Liver (tissue), 9 donors: ENCODE measurements around the gene JAKMIP2. TPM values are rescaled to one million over a fixed set of nuclear protein-coding genes. Genes with fewer than 3 reads are reported as not detected.

Experiments
- DNase-seq: peaks from one replicate; pipeline ENCODE4 v3.0.0-alpha.2; 2017; ENCODE audit warnings: low spot score
- H3K27ac ChIP-seq, 2 donors: one replicate each; pipeline ENCODE4 v1.7.0; 2013; ENCODE audit warnings: inconsistent platforms in 2 of 2, low read length in 2 of 2, control low read depth in 1 of 2, low read depth in 1 of 2, mild to moderate bottlenecking in 1 of 2
- H3K27me3 ChIP-seq, 4 donors: one replicate each; pipeline versions ENCODE4 v1.6.1 to v1.7.0; 2013; ENCODE audit warnings: low read length in 3 of 4, inconsistent platforms in 1 of 4, mild to moderate bottlenecking in 1 of 4, moderate library complexity in 1 of 4; ENCODE audit not compliant: control insufficient read depth in 4 of 4, insufficient read depth in 4 of 4
- H3K36me3 ChIP-seq, 4 donors: one replicate each; pipeline versions ENCODE4 v1.6.1 to v1.7.0; 2013; ENCODE audit warnings: low read length in 3 of 4, mild to moderate bottlenecking in 3 of 4, low read depth in 1 of 4, moderate library complexity in 1 of 4; ENCODE audit not compliant: control insufficient read depth in 4 of 4, insufficient read depth in 3 of 4
- H3K4me1 ChIP-seq, 4 donors: one replicate each; pipeline versions ENCODE4 v1.6.1 to v1.7.0; 2013; ENCODE audit warnings: low read length in 3 of 4, mild to moderate bottlenecking in 3 of 4, moderate library complexity in 1 of 4; ENCODE audit not compliant: control insufficient read depth in 4 of 4, insufficient read depth in 4 of 4
- H3K4me3 ChIP-seq, 3 donors: one replicate each; pipeline versions ENCODE4 v1.6.1 to v1.7.0; 2013; ENCODE audit warnings: low read length in 3 of 3, control low read depth in 1 of 3, low read depth in 1 of 3, mild to moderate bottlenecking in 1 of 3
- H3K9ac ChIP-seq, 2 donors: one replicate each; pipeline ENCODE4 v1.7.0; 2013; ENCODE audit warnings: low read length in 2 of 2, mild to moderate bottlenecking in 2 of 2, moderate library complexity in 2 of 2, control low read depth in 1 of 2, low read depth in 1 of 2
- H3K9me3 ChIP-seq, 4 donors: one replicate each; pipeline versions ENCODE4 v1.6.1 to v1.7.0; 2013; ENCODE audit warnings: low read length in 3 of 4; ENCODE audit not compliant: control insufficient read depth in 4 of 4
- EGR1 ChIP-seq, 2 donors: IDR thresholded peaks; 2 replicates each; pipeline ENCODE4 v1.6.1; 2016 to 2018; ENCODE audit warnings: antibody characterized with exemption in 2 of 2, low read depth in 2 of 2
- FOXA1 ChIP-seq: IDR thresholded peaks from 2 replicates; pipeline ENCODE4 v1.6.1; 2016; ENCODE audit warnings: antibody characterized with exemption
- FOXA2 ChIP-seq: IDR thresholded peaks from 2 replicates; pipeline ENCODE4 v1.6.1; 2016; ENCODE audit warnings: antibody characterized with exemption
- GABPA ChIP-seq, 2 donors: IDR thresholded peaks in 1 of 2; conservative IDR thresholded peaks in 1 of 2; 2 replicates each; pipeline ENCODE4 v1.6.1; 2016; ENCODE audit warnings: antibody characterized with exemption in 2 of 2, mild to moderate bottlenecking in 1 of 2, moderate library complexity in 1 of 2
- HNF4A ChIP-seq, 2 donors: conservative IDR thresholded peaks; 2 replicates each; pipeline ENCODE4 v1.6.1; 2016; ENCODE audit warnings: antibody characterized with exemption in 2 of 2, mild to moderate bottlenecking in 2 of 2
- HNF4G ChIP-seq: IDR thresholded peaks from 2 replicates; pipeline ENCODE4 v1.6.1; 2016; ENCODE audit warnings: antibody characterized with exemption
- NR2F2 ChIP-seq: IDR thresholded peaks from 2 replicates; pipeline ENCODE4 v1.6.1; 2016; ENCODE audit warnings: antibody characterized with exemption
- RAD21 ChIP-seq, 2 donors: IDR thresholded peaks; 2 replicates each; pipeline ENCODE4 v1.6.1; 2016; ENCODE audit warnings: antibody characterized with exemption in 2 of 2, mild to moderate bottlenecking in 2 of 2
- RXRA ChIP-seq, 2 donors: IDR thresholded peaks; 2 replicates each; pipeline ENCODE4 v1.6.1; 2017 to 2018; ENCODE audit warnings: antibody characterized with exemption in 2 of 2, mild to moderate bottlenecking in 1 of 2
- SP1 ChIP-seq: IDR thresholded peaks from 2 replicates; pipeline ENCODE4 v1.6.1; 2018; ENCODE audit warnings: antibody characterized with exemption, mild to moderate bottlenecking
- TAF1 ChIP-seq: conservative IDR thresholded peaks from 2 replicates; pipeline ENCODE4 v1.6.1; 2016; ENCODE audit warnings: antibody characterized with exemption, mild to moderate bottlenecking
- YY1 ChIP-seq: IDR thresholded peaks from 2 replicates; pipeline ENCODE4 v1.6.1; 2016; ENCODE audit warnings: antibody characterized with exemption, mild to moderate bottlenecking
- WGBS: extraction: QIAGEN DNeasy Blood & Tissue Kit; methylation state at CpG from one replicate; pipeline ENCODE4 v1.1.7; 2013; 5-methylcytosine and 5-hydroxymethylcytosine counted together
- polyA plus RNA-seq, 2 donors: library from polyadenylated mRNA; stranded (reverse) in 1 of 2; unstranded in 1 of 2; fragments of 200-250 nt in 1 of 2; fragments of >200 nt in 1 of 2; fragmentation: Nextera tagmentation in 1 of 2; extraction: Ambion mirVana in 1 of 2; gene quantifications; one replicate each; pipeline versions ENCODE4 v1.2.1 to v1.2.3, GENCODE V29; 2013 to 2015
- total RNA-seq, 2 donors: library from RNA; depleted of rRNA; stranded (reverse); fragments of >200 nt; gene quantifications; one replicate each; pipeline ENCODE4 v1.2.3, GENCODE V29; 2014
- TF ChIP-seq, protein P1 (sequence below): IDR thresholded peaks from 2 replicates; pipeline ENCODE4 v1.6.1; 2016; ENCODE audit warnings: antibody characterized with exemption, mild to moderate bottlenecking
- TF ChIP-seq, protein P2 (sequence below): IDR thresholded peaks from 2 replicates; pipeline ENCODE4 v1.6.1; 2016; ENCODE audit warnings: antibody characterized with exemption
- TF ChIP-seq, protein P3 (sequence below): IDR thresholded peaks from 2 replicates; pipeline ENCODE4 v1.6.1; 2016; ENCODE audit warnings: antibody characterized with exemption
- TF ChIP-seq, protein P4 (sequence below): fragments of 150-350 bp; IDR thresholded peaks from 2 replicates; pipeline ENCODE4 v1.5.1; 2017; ENCODE audit warnings: improper control_type of control experiment, low read depth, low read length; ENCODE audit not compliant: missing input control
- TF ChIP-seq, protein P5 (sequence below): IDR thresholded peaks from 2 replicates; pipeline ENCODE4 v1.6.1; 2016; ENCODE audit warnings: antibody characterized with exemption
- donor health status: healthy.
- donor health status: healthy.
- donor health status: healthy.
- donor health status: healthy.
- donor health status: healthy.

The JAKMIP2 gene
- total and polyA plus RNA-seq, 4 donors, result 0.06 to 0.38 (median 0.24) TPM

DNA sequence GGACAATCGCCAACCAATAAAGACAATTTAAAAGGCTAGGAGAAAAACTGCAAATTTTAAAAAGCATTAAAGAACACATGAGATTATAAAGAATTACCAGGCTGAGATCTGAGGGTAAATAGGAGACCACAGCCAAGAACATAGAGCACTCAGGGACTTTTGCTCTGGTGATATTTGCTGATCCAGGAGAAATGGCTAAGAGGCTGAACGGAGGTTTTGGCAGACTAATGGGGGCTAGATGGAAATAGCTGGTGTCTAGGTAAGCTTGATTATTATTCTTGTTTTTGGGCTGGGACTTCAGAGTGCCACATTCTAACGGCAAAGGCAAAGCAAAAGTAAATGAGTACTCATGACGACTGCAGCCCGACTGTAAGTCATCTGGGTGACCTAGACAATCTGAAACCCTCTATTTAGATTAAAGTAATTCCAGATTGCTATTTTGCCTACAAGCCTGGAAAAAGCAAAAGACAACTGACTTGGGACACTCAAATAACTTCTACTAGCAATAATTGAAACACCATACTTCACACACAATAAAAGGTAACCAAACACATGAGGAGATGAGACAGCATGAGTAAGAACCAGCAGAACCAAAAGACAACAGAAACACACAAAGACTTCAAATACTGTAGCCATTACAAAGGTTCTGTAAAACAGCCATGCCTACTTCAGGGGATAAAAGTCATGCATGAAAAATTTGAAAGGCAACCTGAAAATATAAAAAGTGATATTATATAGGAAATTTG, 68.8 kb downstream of the JAKMIP2 start:
- no peaks in the 10 kb centered on the region for H3K36me3 ChIP-seq
- H3K9me3 ChIP-seq, result no peaks in the 10 kb centered on the region
- peak overlapping the region in 2 of 3 donors; percentile 9 to 43 for H3K4me3 ChIP-seq
- H3K9ac ChIP-seq, result peak overlapping the region in 1 of 2 donors; percentile 47
- H3K27me3 ChIP-seq, result no peaks in the 10 kb centered on the region
- no peak for DNase-seq
- peak overlapping the region in 1 of 2 donors; percentile 25 for H3K27ac ChIP-seq
- TF ChIP-seq SP1 (no peak), HNF4A (conservative IDR thresholded peaks at IDR 0.05) (no peak), HNF4G (no peak), NR2F2 (no peak), RAD21 (IDR thresholded peaks at IDR 0.05) (no peak), FOXA2 (no peak), GABPA (IDR thresholded peaks at IDR 0.05 in 1 of 2, conservative IDR thresholded peaks at IDR 0.05 in 1 of 2) (no peak), YY1 (no peak), EGR1 (IDR thresholded peaks at IDR 0.05; ENCODE audit: low read depth in 2 of 2) (no peak), TAF1 (no peak)
- TF ChIP-seq, protein P1, sequence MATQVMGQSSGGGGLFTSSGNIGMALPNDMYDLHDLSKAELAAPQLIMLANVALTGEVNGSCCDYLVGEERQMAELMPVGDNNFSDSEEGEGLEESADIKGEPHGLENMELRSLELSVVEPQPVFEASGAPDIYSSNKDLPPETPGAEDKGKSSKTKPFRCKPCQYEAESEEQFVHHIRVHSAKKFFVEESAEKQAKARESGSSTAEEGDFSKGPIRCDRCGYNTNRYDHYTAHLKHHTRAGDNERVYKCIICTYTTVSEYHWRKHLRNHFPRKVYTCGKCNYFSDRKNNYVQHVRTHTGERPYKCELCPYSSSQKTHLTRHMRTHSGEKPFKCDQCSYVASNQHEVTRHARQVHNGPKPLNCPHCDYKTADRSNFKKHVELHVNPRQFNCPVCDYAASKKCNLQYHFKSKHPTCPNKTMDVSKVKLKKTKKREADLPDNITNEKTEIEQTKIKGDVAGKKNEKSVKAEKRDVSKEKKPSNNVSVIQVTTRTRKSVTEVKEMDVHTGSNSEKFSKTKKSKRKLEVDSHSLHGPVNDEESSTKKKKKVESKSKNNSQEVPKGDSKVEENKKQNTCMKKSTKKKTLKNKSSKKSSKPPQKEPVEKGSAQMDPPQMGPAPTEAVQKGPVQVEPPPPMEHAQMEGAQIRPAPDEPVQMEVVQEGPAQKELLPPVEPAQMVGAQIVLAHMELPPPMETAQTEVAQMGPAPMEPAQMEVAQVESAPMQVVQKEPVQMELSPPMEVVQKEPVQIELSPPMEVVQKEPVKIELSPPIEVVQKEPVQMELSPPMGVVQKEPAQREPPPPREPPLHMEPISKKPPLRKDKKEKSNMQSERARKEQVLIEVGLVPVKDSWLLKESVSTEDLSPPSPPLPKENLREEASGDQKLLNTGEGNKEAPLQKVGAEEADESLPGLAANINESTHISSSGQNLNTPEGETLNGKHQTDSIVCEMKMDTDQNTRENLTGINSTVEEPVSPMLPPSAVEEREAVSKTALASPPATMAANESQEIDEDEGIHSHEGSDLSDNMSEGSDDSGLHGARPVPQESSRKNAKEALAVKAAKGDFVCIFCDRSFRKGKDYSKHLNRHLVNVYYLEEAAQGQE, result no peak
- TF ChIP-seq, protein P2, sequence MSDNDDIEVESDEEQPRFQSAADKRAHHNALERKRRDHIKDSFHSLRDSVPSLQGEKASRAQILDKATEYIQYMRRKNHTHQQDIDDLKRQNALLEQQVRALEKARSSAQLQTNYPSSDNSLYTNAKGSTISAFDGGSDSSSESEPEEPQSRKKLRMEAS, result no peak
- 66% methylated on average over 5 of the region's 5 CpGs for WGBS
- H3K4me1 ChIP-seq, result peaks cover 0 to 6% (median 2%) of the 10 kb centered on the region in 4 donors

DNA sequence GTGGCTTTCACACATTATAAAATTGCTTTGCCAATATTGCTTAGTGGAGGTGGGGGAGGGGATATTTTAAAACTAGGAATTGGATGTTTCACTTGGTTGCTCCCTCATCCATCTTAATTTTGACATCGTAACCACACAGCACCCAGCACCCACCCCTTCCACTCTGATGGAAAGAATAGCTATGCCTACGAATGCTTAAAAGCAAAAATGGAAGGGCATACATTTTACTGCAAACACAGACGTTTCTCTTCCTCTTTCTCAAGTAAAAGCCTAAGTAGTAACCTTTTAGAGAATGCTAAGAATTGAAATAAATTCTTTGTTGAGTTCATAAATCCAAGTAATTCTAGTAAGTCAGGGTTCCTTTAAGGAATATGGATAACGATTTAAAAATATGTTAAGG, 69.9 kb downstream of the JAKMIP2 start:
- 72% methylated on average over 4 of the region's 4 CpGs for WGBS
- Histone ChIP-seq H3K4me1 (peaks cover 0 to 6% (median 2%) of the 10 kb centered on the region in 4 donors), H3K36me3 (no peaks in the 10 kb centered on the region), H3K4me3 (no peak overlapping the region), H3K9ac (no peak overlapping the region), H3K9me3 (no peaks in the 10 kb centered on the region), H3K27me3 (no peaks in the 10 kb centered on the region), H3K27ac (no peak overlapping the region)
- no peak for DNase-seq
- TF ChIP-seq HNF4A (conservative IDR thresholded peaks at IDR 0.05), result no peak
- TF ChIP-seq GABPA (IDR thresholded peaks at IDR 0.05 in 1 of 2, conservative IDR thresholded peaks at IDR 0.05 in 1 of 2), result no peak
- TF ChIP-seq, protein P3, sequence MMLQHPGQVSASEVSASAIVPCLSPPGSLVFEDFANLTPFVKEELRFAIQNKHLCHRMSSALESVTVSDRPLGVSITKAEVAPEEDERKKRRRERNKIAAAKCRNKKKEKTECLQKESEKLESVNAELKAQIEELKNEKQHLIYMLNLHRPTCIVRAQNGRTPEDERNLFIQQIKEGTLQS, result no peak
- TF ChIP-seq TAF1, result no peak
- TF ChIP-seq, protein P1, result no peak
- TF ChIP-seq, protein P4, sequence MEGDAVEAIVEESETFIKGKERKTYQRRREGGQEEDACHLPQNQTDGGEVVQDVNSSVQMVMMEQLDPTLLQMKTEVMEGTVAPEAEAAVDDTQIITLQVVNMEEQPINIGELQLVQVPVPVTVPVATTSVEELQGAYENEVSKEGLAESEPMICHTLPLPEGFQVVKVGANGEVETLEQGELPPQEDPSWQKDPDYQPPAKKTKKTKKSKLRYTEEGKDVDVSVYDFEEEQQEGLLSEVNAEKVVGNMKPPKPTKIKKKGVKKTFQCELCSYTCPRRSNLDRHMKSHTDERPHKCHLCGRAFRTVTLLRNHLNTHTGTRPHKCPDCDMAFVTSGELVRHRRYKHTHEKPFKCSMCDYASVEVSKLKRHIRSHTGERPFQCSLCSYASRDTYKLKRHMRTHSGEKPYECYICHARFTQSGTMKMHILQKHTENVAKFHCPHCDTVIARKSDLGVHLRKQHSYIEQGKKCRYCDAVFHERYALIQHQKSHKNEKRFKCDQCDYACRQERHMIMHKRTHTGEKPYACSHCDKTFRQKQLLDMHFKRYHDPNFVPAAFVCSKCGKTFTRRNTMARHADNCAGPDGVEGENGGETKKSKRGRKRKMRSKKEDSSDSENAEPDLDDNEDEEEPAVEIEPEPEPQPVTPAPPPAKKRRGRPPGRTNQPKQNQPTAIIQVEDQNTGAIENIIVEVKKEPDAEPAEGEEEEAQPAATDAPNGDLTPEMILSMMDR, result no peak
- TF ChIP-seq RAD21 (IDR thresholded peaks at IDR 0.05), result no peak
- TF ChIP-seq, protein P2, result no peak
- TF ChIP-seq SP1, result no peak
- no peak for TF ChIP-seq EGR1 (IDR thresholded peaks at IDR 0.05; ENCODE audit: low read depth in 2 of 2)
- TF ChIP-seq NR2F2, result no peak
- no peak for TF ChIP-seq HNF4G
- TF ChIP-seq FOXA1, result no peak
- TF ChIP-seq, protein P5, sequence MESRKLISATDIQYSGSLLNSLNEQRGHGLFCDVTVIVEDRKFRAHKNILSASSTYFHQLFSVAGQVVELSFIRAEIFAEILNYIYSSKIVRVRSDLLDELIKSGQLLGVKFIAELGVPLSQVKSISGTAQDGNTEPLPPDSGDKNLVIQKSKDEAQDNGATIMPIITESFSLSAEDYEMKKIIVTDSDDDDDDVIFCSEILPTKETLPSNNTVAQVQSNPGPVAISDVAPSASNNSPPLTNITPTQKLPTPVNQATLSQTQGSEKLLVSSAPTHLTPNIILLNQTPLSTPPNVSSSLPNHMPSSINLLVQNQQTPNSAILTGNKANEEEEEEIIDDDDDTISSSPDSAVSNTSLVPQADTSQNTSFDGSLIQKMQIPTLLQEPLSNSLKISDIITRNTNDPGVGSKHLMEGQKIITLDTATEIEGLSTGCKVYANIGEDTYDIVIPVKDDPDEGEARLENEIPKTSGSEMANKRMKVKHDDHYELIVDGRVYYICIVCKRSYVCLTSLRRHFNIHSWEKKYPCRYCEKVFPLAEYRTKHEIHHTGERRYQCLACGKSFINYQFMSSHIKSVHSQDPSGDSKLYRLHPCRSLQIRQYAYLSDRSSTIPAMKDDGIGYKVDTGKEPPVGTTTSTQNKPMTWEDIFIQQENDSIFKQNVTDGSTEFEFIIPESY, result no peak
- TF ChIP-seq RXRA (IDR thresholded peaks at IDR 0.05), result no peak
- TF ChIP-seq FOXA2, result no peak
- TF ChIP-seq YY1, result no peak
